Activated naive CD4-positive, alpha-beta T cell treated with anti-CD3 and anti-CD28 coated beads, Interleukin-2, amount 10 ng/mL, durations not matched to agents 7 days and 5 days (primary cell): ENCODE data around the gene NBPF11.
"Not testable (repeated sequence)": the region's sequence is repeated elsewhere in the genome, so short reads cannot be mapped to it uniquely, and the experiment has no call there.

Source experiments
- CTCF ChIA-PET: fragments of 350-600 bp; sonication (Branson Sonifier 250); formaldehyde crosslinking; loops from one replicate; lab custom pipeline; 2021; ENCODE audit warnings: antibody characterized with exemption; lab: Charles Lee
- DNase-seq: peaks from one replicate; pipeline ENCODE4 v3.0.0-alpha.2; 2020
- H3K27ac Mint-ChIP-seq: one replicate; pipeline ENCODE4 v1.8.0; 2021; ENCODE audit warnings: mild to moderate bottlenecking, moderate library complexity, mixed read lengths
- H3K27me3 Mint-ChIP-seq: one replicate; pipeline ENCODE4 v1.8.0; 2021; ENCODE audit warnings: mild to moderate bottlenecking, mixed read lengths
- H3K36me3 Mint-ChIP-seq: one replicate; pipeline ENCODE4 v1.8.0; 2021; ENCODE audit warnings: mixed read lengths
- H3K4me1 Mint-ChIP-seq: one replicate; pipeline ENCODE4 v1.8.0; 2021; ENCODE audit warnings: mixed read lengths
- H3K4me3 Mint-ChIP-seq: one replicate; pipeline ENCODE4 v1.8.0; 2021; ENCODE audit warnings: mild to moderate bottlenecking, moderate library complexity, mixed read lengths
- H3K9me3 Mint-ChIP-seq: one replicate; pipeline ENCODE4 v1.8.0; 2021; ENCODE audit warnings: mixed read lengths

NBPF11 gene

GRCh38 chr1:148122341-148122740, 29.7 kb downstream of the NBPF11 start:
- DNase-seq, H3K4me1 Mint-ChIP-seq, H3K9me3 Mint-ChIP-seq, H3K27me3 Mint-ChIP-seq, H3K36me3 Mint-ChIP-seq, CTCF ChIA-PET, H3K4me3 Mint-ChIP-seq, H3K27ac Mint-ChIP-seq: not testable (repeated sequence)

GRCh38 chr1:148120395-148120794, 31.7 kb downstream of the NBPF11 start:
- H3K27ac Mint-ChIP-seq, H3K36me3 Mint-ChIP-seq, CTCF ChIA-PET, H3K4me1 Mint-ChIP-seq, H3K9me3 Mint-ChIP-seq, H3K27me3 Mint-ChIP-seq, H3K4me3 Mint-ChIP-seq: not testable (repeated sequence)
- DNase-seq, result peak; percentile 20

GRCh38 chr1:148095732-148096131, 56.3 kb downstream of the NBPF11 start:
- CTCF ChIA-PET, H3K4me3 Mint-ChIP-seq, H3K4me1 Mint-ChIP-seq, H3K36me3 Mint-ChIP-seq, H3K27ac Mint-ChIP-seq, H3K9me3 Mint-ChIP-seq, DNase-seq: not testable (repeated sequence)
- peaks cover 17% of the 10 kb centered on the region for H3K27me3 Mint-ChIP-seq

- H3K27ac Mint-ChIP-seq, H3K4me1 Mint-ChIP-seq, CTCF ChIA-PET, H3K9me3 Mint-ChIP-seq, H3K4me3 Mint-ChIP-seq, H3K36me3 Mint-ChIP-seq: not testable (repeated sequence)
- H3K27me3 Mint-ChIP-seq, result peaks cover 17% of the 10 kb centered on the region
- peak; percentile 28 for DNase-seq
Observed at GRCh38 chr1:148086196-148086595, 65.9 kb downstream of the NBPF11 start.

- H3K4me3 Mint-ChIP-seq, H3K27me3 Mint-ChIP-seq, H3K9me3 Mint-ChIP-seq, H3K27ac Mint-ChIP-seq, H3K36me3 Mint-ChIP-seq, CTCF ChIA-PET, H3K4me1 Mint-ChIP-seq, DNase-seq: not testable (repeated sequence)
Observed at GRCh38 chr1:148081205-148081604, 70.9 kb downstream of the NBPF11 start.

GRCh38 chr1:148078632-148079519, 73.2 kb downstream of the NBPF11 start:
- H3K4me3 Mint-ChIP-seq, H3K27ac Mint-ChIP-seq, H3K4me1 Mint-ChIP-seq, DNase-seq, H3K9me3 Mint-ChIP-seq, H3K27me3 Mint-ChIP-seq, CTCF ChIA-PET, H3K36me3 Mint-ChIP-seq: not testable (repeated sequence)

GRCh38 chr1:148078090-148078489, 74.0 kb downstream of the NBPF11 start:
- H3K36me3 Mint-ChIP-seq, H3K27me3 Mint-ChIP-seq, H3K4me3 Mint-ChIP-seq, DNase-seq, H3K27ac Mint-ChIP-seq, CTCF ChIA-PET, H3K9me3 Mint-ChIP-seq, H3K4me1 Mint-ChIP-seq: not testable (repeated sequence)

- H3K36me3 Mint-ChIP-seq, H3K27me3 Mint-ChIP-seq, H3K4me3 Mint-ChIP-seq, H3K4me1 Mint-ChIP-seq, CTCF ChIA-PET, DNase-seq, H3K27ac Mint-ChIP-seq, H3K9me3 Mint-ChIP-seq: not testable (repeated sequence)
Observed at GRCh38 chr1:148077458-148077857, 74.6 kb downstream of the NBPF11 start.

- H3K4me3 Mint-ChIP-seq, H3K27me3 Mint-ChIP-seq, H3K9me3 Mint-ChIP-seq, DNase-seq, CTCF ChIA-PET, H3K36me3 Mint-ChIP-seq, H3K4me1 Mint-ChIP-seq, H3K27ac Mint-ChIP-seq: not testable (repeated sequence)
Observed at GRCh38 chr1:148073392-148073791, 78.7 kb downstream of the NBPF11 start.

GRCh38 chr1:148068606-148069005, 83.5 kb downstream of the NBPF11 start:
- CTCF ChIA-PET, result not testable (repeated sequence)

GRCh38 chr1:148068201-148068600, 83.9 kb downstream of the NBPF11 start:
- H3K27me3 Mint-ChIP-seq, DNase-seq, H3K4me1 Mint-ChIP-seq, H3K4me3 Mint-ChIP-seq, H3K36me3 Mint-ChIP-seq, CTCF ChIA-PET, H3K9me3 Mint-ChIP-seq, H3K27ac Mint-ChIP-seq: not testable (repeated sequence)

More at GRCh38 chr1:148068606-148069005, 83.5 kb downstream of the NBPF11 start:
- not testable (repeated sequence) for H3K27ac Mint-ChIP-seq, H3K4me3 Mint-ChIP-seq, DNase-seq, H3K27me3 Mint-ChIP-seq, H3K4me1 Mint-ChIP-seq, H3K9me3 Mint-ChIP-seq, H3K36me3 Mint-ChIP-seq

- CTCF ChIA-PET, H3K27ac Mint-ChIP-seq, H3K9me3 Mint-ChIP-seq, H3K4me1 Mint-ChIP-seq, H3K36me3 Mint-ChIP-seq: not testable (repeated sequence)
- Mint-ChIP-seq H3K4me3 (peak overlapping the region; percentile 46), H3K27me3 (peaks cover 26% of the 10 kb centered on the region)
- DNase-seq, result peak; percentile 22
Observed at GRCh38 chr1:148060294-148060701, 91.8 kb downstream of the NBPF11 start.

GRCh38 chr1:148057384-148057783, 94.7 kb downstream of the NBPF11 start:
- H3K36me3 Mint-ChIP-seq, DNase-seq, H3K4me3 Mint-ChIP-seq, H3K9me3 Mint-ChIP-seq, H3K27ac Mint-ChIP-seq, H3K4me1 Mint-ChIP-seq, CTCF ChIA-PET: not testable (repeated sequence)
- H3K27me3 Mint-ChIP-seq, result peaks cover 26% of the 10 kb centered on the region
